ENCODE results near the gene CEACAM3.

CEACAM3 gene

GRCh38 chr19:41802770-41803169 lies 6.4 kb downstream of the CEACAM3 start:
- Histone ChIP-seq H2BK5ac (ENCODE audit: low read length) (no peak overlapping the region), H3K9ac (ENCODE audit: low read depth, low read length, poor library complexity) (no peak overlapping the region), H3K9me3 (replicated peaks in 1 of 2; ENCODE audit: control insufficient read depth in 2 of 2, insufficient read depth in 1 of 2, low read depth in 1 of 2, low read length in 2 of 2) (peaks cover 0 to 1% of the 10 kb centered on the region in 2 donors), H3K18ac (ENCODE audit: low read length) (no peak overlapping the region), H4K8ac (ENCODE audit: low read depth, low read length) (no peak overlapping the region), H3K4me1 (ENCODE audit: control insufficient read depth in 2 of 2, insufficient read depth in 1 of 2, low read depth in 1 of 2, low read length in 2 of 2) (peaks cover 0 to 5% of the 10 kb centered on the region in 2 donors), H3K4me2 (ENCODE audit: insufficient read depth, low read length, poor library complexity, severe bottlenecking) (peak overlapping the region; percentile 19), H2AFZ (ENCODE audit: low read length) (no peak overlapping the region), H2BK120ac (ENCODE audit: low read depth, low read length) (no peak overlapping the region), H3K23ac (ENCODE audit: low read depth, low read length, poor library complexity) (no peak overlapping the region), H3K27ac (replicated peaks; ENCODE audit: low read length) (peak overlapping the region; percentile 45), H2BK12ac (ENCODE audit: low read length) (no peak overlapping the region), H3K79me1 (ENCODE audit: low read depth, low read length) (no peaks in the 10 kb centered on the region), H3K14ac (ENCODE audit: low read length) (no peak overlapping the region), H2BK15ac (ENCODE audit: low read length) (no peak overlapping the region), H3K36me3 (replicated peaks in 1 of 2; ENCODE audit: control insufficient read depth in 2 of 2, insufficient read depth in 2 of 2, low read length in 2 of 2) (no peaks in the 10 kb centered on the region), H3K27me3 (ENCODE audit: control insufficient read depth in 3 of 3, insufficient read depth in 3 of 3, low read depth in 1 of 3, low read length in 3 of 3) (peaks cover 0 to 24% (median 1%) of the 10 kb centered on the region in 3 experiments), H3K4ac (ENCODE audit: low read length) (no peak overlapping the region), H4K91ac (ENCODE audit: low read depth, low read length, poor library complexity) (no peak overlapping the region), H2AK5ac (ENCODE audit: low read depth, low read length) (no peak overlapping the region), H3K4me3 (ENCODE audit: low read length in 2 of 2) (no peak overlapping the region)
- no CpG with 5 or more reads among the region's 2 CpGs for WGBS, 2 donors (ENCODE audit: extremely low coverage in 2 of 2, insufficient read length in 2 of 2, insufficient replicate concordance in 1 of 2)
- no peak for DNase-seq (ENCODE audit: low spot score)

GRCh38 chr19:41804336-41804735 lies 7.9 kb downstream of the CEACAM3 start:
- Histone ChIP-seq H2BK5ac (ENCODE audit: low read length) (no peak overlapping the region), H3K4me1 (ENCODE audit: control insufficient read depth in 2 of 2, insufficient read depth in 1 of 2, low read depth in 1 of 2, low read length in 2 of 2) (peaks cover 0 to 5% of the 10 kb centered on the region in 2 donors), H2BK120ac (ENCODE audit: low read depth, low read length) (no peak overlapping the region), H2BK12ac (ENCODE audit: low read length) (no peak overlapping the region), H2AFZ (ENCODE audit: low read length) (no peak overlapping the region), H3K79me1 (ENCODE audit: low read depth, low read length) (no peaks in the 10 kb centered on the region), H3K36me3 (replicated peaks in 1 of 2; ENCODE audit: control insufficient read depth in 2 of 2, insufficient read depth in 2 of 2, low read length in 2 of 2) (no peaks in the 10 kb centered on the region), H3K27ac (replicated peaks; ENCODE audit: low read length) (no peak overlapping the region), H3K9ac (ENCODE audit: low read depth, low read length, poor library complexity) (no peak overlapping the region), H3K18ac (ENCODE audit: low read length) (no peak overlapping the region), H3K23ac (ENCODE audit: low read depth, low read length, poor library complexity) (no peak overlapping the region), H3K9me3 (replicated peaks in 1 of 2; ENCODE audit: control insufficient read depth in 2 of 2, insufficient read depth in 1 of 2, low read depth in 1 of 2, low read length in 2 of 2) (peaks cover 0 to 1% of the 10 kb centered on the region in 2 donors), H3K4me2 (ENCODE audit: insufficient read depth, low read length, poor library complexity, severe bottlenecking) (no peak overlapping the region), H2BK15ac (ENCODE audit: low read length) (no peak overlapping the region), H3K4me3 (ENCODE audit: low read length in 2 of 2) (no peak overlapping the region), H3K4ac (ENCODE audit: low read length) (no peak overlapping the region), H4K91ac (ENCODE audit: low read depth, low read length, poor library complexity) (no peak overlapping the region), H3K27me3 (ENCODE audit: control insufficient read depth in 3 of 3, insufficient read depth in 3 of 3, low read depth in 1 of 3, low read length in 3 of 3) (peaks cover 0 to 24% (median 1%) of the 10 kb centered on the region in 3 experiments), H2AK5ac (ENCODE audit: low read depth, low read length) (no peak overlapping the region), H4K8ac (ENCODE audit: low read depth, low read length) (no peak overlapping the region), H3K14ac (ENCODE audit: low read length) (no peak overlapping the region)
- WGBS, 2 donors (ENCODE audit: extremely low coverage in 2 of 2, insufficient read length in 2 of 2, insufficient replicate concordance in 1 of 2): no CpG with 5 or more reads among the region's 3 CpGs
- no peak for DNase-seq (ENCODE audit: low spot score)

- Histone ChIP-seq H3K27ac (replicated peaks; ENCODE audit: low read length) (no peak overlapping the region), H3K9me3 (replicated peaks in 1 of 2; ENCODE audit: control insufficient read depth in 2 of 2, insufficient read depth in 1 of 2, low read depth in 1 of 2, low read length in 2 of 2) (no peaks in the 10 kb centered on the region)
- no peak for DNase-seq (ENCODE audit: low spot score)
Measured at GRCh38 chr19:41807176-41807575, 10.8 kb downstream of the CEACAM3 start.

GRCh38 chr19:41808663-41809566 lies 12.5 kb downstream of the CEACAM3 start:
- Histone ChIP-seq H3K9me3 (replicated peaks in 1 of 2; ENCODE audit: control insufficient read depth in 2 of 2, insufficient read depth in 1 of 2, low read depth in 1 of 2, low read length in 2 of 2) (no peaks in the 10 kb centered on the region), H3K23ac (ENCODE audit: low read depth, low read length, poor library complexity) (no peak overlapping the region), H3K18ac (ENCODE audit: low read length) (peak overlapping the region; percentile 48), H2BK15ac (ENCODE audit: low read length) (no peak overlapping the region), H3K4me3 (ENCODE audit: low read length in 2 of 2) (no peak overlapping the region), H4K91ac (ENCODE audit: low read depth, low read length, poor library complexity) (no peak overlapping the region), H2BK120ac (ENCODE audit: low read depth, low read length) (no peak overlapping the region), H3K79me1 (ENCODE audit: low read depth, low read length) (peaks cover 2% of the 10 kb centered on the region), H3K27me3 (ENCODE audit: control insufficient read depth in 3 of 3, insufficient read depth in 3 of 3, low read depth in 1 of 3, low read length in 3 of 3) (peaks cover 0 to 11% (median 1%) of the 10 kb centered on the region in 3 experiments), H3K14ac (ENCODE audit: low read length) (no peak overlapping the region), H3K4ac (ENCODE audit: low read length) (no peak overlapping the region), H3K4me1 (ENCODE audit: control insufficient read depth in 2 of 2, insufficient read depth in 1 of 2, low read depth in 1 of 2, low read length in 2 of 2) (no peaks in the 10 kb centered on the region), H2AFZ (ENCODE audit: low read length) (no peak overlapping the region), H3K36me3 (replicated peaks in 1 of 2; ENCODE audit: control insufficient read depth in 2 of 2, insufficient read depth in 2 of 2, low read length in 2 of 2) (no peaks in the 10 kb centered on the region), H3K4me2 (ENCODE audit: insufficient read depth, low read length, poor library complexity, severe bottlenecking) (no peak overlapping the region), H3K27ac (replicated peaks; ENCODE audit: low read length) (no peak overlapping the region), H2AK5ac (ENCODE audit: low read depth, low read length) (no peak overlapping the region), H4K8ac (ENCODE audit: low read depth, low read length) (no peak overlapping the region), H3K9ac (ENCODE audit: low read depth, low read length, poor library complexity) (no peak overlapping the region), H2BK5ac (ENCODE audit: low read length) (no peak overlapping the region), H2BK12ac (ENCODE audit: low read length) (no peak overlapping the region)
- WGBS, 2 donors (ENCODE audit: extremely low coverage in 2 of 2, insufficient read length in 2 of 2, insufficient replicate concordance in 1 of 2): no CpG with 5 or more reads among the region's 16 CpGs
- no peak for DNase-seq (ENCODE audit: low spot score)

More at GRCh38 chr19:41807176-41807575, 10.8 kb downstream of the CEACAM3 start:
- Histone ChIP-seq H3K27me3 (ENCODE audit: control insufficient read depth in 3 of 3, insufficient read depth in 3 of 3, low read depth in 1 of 3, low read length in 3 of 3) (peaks cover 0 to 18% (median 1%) of the 10 kb centered on the region in 3 experiments), H2BK12ac (ENCODE audit: low read length) (no peak overlapping the region), H2AK5ac (ENCODE audit: low read depth, low read length) (no peak overlapping the region), H2AFZ (ENCODE audit: low read length) (no peak overlapping the region), H2BK5ac (ENCODE audit: low read length) (no peak overlapping the region), H3K4me2 (ENCODE audit: insufficient read depth, low read length, poor library complexity, severe bottlenecking) (no peak overlapping the region), H3K79me1 (ENCODE audit: low read depth, low read length) (peaks cover 2% of the 10 kb centered on the region), H3K36me3 (replicated peaks in 1 of 2; ENCODE audit: control insufficient read depth in 2 of 2, insufficient read depth in 2 of 2, low read length in 2 of 2) (no peaks in the 10 kb centered on the region), H2BK120ac (ENCODE audit: low read depth, low read length) (no peak overlapping the region), H3K4me3 (ENCODE audit: low read length in 2 of 2) (no peak overlapping the region), H3K23ac (ENCODE audit: low read depth, low read length, poor library complexity) (no peak overlapping the region), H4K91ac (ENCODE audit: low read depth, low read length, poor library complexity) (no peak overlapping the region), H3K14ac (ENCODE audit: low read length) (no peak overlapping the region), H3K4ac (ENCODE audit: low read length) (no peak overlapping the region), H3K4me1 (ENCODE audit: control insufficient read depth in 2 of 2, insufficient read depth in 1 of 2, low read depth in 1 of 2, low read length in 2 of 2) (peaks cover 0 to 3% of the 10 kb centered on the region in 2 donors), H3K9ac (ENCODE audit: low read depth, low read length, poor library complexity) (no peak overlapping the region), H4K8ac (ENCODE audit: low read depth, low read length) (no peak overlapping the region), H2BK15ac (ENCODE audit: low read length) (no peak overlapping the region), H3K18ac (ENCODE audit: low read length) (no peak overlapping the region)
- no CpG with 5 or more reads among the region's 3 CpGs for WGBS, 2 donors (ENCODE audit: extremely low coverage in 2 of 2, insufficient read length in 2 of 2, insufficient replicate concordance in 1 of 2)
